Epithelial cell of proximal tubule (primary cell): ENCODE data around the gene PROSER3. TPM values are rescaled to one million over a fixed set of nuclear protein-coding genes. Genes with fewer than 3 reads are reported as not detected.
"Not testable (repeated sequence)": the region's sequence is repeated elsewhere in the genome, so short reads cannot be mapped to it uniquely, and the experiment has no call there.

Experiments used
- DNase-seq: peaks from one replicate; pipeline ENCODE4 v3.0.0-alpha.2; 2011; ENCODE audit warnings: low read depth
- H3K4me3 ChIP-seq: 2 replicates; pipeline ENCODE4 v1.5.1; 2011; ENCODE audit warnings: low read depth, mild to moderate bottlenecking, low read length
- total RNA-seq: library from RNA; depleted of rRNA; stranded (reverse); fragments of >200 nt; gene quantifications from 2 replicates; pipeline ENCODE4 v1.2.3, GENCODE V29; 2015
- TF ChIP-seq, protein P1 (sequence below): conservative IDR thresholded peaks from 2 replicates; pipeline ENCODE4 v1.5.1; 2012; ENCODE audit warnings: low read depth, mild to moderate bottlenecking, low read length

Gene PROSER3
- total RNA-seq, 1 donor from 2014 or later, result 14.7 TPM

DNA sequence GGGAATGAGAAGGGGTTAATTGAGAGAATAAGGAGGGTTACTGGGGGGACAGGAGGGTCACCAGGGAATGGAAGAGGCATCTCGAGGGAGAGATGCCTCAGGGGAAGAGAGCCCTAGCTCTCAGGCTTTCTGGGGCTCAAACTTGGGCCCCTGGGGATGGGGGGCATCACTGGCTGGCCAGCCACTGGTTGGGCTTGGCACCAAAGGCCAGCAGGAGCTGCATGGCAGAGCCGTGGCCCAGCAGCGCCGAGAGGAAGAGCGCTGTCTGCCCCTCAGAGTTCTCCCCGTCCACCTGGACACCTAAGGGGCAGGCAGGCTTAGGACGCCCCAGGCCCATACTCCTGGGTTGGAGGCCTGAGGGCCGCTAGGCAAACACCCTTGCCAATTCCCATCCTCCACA lies 34.9 kb downstream of the PROSER3 start:
- TF ChIP-seq, protein P1, sequence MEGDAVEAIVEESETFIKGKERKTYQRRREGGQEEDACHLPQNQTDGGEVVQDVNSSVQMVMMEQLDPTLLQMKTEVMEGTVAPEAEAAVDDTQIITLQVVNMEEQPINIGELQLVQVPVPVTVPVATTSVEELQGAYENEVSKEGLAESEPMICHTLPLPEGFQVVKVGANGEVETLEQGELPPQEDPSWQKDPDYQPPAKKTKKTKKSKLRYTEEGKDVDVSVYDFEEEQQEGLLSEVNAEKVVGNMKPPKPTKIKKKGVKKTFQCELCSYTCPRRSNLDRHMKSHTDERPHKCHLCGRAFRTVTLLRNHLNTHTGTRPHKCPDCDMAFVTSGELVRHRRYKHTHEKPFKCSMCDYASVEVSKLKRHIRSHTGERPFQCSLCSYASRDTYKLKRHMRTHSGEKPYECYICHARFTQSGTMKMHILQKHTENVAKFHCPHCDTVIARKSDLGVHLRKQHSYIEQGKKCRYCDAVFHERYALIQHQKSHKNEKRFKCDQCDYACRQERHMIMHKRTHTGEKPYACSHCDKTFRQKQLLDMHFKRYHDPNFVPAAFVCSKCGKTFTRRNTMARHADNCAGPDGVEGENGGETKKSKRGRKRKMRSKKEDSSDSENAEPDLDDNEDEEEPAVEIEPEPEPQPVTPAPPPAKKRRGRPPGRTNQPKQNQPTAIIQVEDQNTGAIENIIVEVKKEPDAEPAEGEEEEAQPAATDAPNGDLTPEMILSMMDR, result no peak
- no peak for DNase-seq
- H3K4me3 ChIP-seq, result no peak overlapping the region

DNA sequence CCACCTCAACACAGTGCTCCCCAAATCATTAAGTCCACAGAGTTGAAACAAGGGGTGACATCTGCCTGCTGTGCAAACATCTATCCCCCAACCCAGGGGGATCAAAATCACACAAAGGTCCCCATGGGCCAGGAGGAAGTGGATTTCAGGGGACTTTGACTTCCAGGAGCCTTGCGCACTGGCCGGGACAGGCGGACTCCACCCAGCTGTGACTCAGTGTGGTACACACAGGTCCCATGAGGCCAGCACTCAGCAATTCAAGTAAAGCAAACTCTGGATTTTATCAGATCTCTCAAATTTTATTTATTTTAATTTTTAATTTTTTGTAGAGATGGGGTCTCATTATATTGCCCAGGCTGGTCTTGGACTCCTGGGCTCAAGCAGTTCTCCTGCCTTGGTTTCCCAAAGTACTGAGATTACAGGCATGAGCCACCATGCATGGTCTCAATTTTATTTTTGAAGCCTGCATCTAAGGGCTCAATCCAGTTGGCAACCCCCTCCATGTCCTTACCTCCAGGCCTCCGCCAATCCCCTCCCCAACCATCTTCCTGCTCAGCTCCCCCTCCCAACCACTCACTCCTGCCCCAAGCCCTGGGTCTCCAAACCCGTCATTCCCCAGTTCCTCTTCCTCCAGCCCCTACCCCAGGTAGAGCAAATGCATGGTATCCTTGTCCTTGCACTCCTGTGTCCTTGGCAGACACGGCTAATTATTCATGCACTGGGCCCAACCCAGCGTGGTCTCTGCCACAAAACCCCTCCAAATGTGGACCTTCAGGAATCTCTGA lies 35.6 kb downstream of the PROSER3 start:
- TF ChIP-seq, protein P1, result no peak
- DNase-seq, result no peak
- H3K4me3 ChIP-seq, result no peak overlapping the region

DNA sequence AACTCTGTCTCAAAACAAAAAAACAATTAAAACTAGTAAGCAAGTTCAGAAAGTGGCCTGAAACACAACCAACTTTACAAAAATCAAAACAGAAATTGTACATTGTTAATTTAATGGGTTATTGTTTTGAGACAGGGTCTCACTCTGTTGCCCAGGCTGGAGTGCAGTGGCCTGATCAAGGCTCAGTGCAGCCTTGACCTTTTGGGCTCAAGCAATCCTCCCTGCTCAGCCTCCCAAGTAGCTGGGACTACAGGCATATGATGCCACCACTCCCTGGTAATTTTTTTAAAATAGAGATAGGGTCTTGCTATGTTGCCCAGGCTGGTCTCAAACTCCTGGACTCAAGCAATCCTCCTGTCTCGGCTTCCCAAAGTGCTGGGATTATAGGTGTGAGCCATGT lies 37.6 kb downstream of the PROSER3 start:
- DNase-seq, H3K4me3 ChIP-seq: not testable (repeated sequence)

DNA sequence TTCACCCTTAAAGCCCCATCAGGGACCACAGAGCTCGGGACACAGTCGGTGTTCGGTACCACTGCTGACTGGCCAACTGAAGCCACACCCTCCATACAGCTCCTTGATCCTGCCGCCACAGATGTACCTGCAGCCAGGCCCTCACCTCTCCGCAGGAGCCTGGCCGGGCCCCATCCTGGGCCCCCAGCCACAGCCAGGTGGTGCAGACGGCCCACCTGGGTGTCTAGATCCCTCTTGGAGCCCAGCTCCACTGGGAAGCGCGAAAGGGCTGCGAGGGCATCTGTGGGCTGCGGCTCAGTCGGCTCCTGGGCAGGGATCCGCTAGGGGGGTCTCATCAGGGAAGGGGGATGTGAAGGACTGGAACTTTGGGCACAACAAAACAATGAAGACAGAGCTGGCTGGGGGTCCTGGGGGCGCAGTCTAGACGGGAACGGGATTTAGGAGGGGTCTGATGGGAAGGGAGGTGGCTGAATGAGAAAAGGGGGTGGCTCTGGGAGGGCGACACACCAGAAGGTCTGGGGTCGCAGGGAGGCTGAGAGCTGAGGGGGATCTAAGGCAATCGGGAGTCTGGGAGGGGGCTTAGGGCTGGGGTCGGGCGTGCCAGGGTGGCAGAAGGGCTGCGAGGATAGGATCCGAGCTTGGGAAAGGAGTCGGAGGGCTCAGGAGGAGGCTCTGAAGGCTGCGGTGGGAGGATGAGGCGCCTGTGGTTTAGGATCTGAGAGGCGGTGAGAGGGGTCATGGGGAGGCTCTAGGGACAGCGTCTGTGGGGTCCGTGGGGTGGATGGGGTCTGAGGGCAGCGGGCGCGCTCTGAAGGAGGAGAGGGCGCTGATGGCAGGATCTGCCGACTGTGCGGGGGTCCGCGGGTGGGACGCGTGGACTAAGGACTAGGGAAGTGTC lies 38.9 kb downstream of the PROSER3 start:
- H3K4me3 ChIP-seq, result no peak overlapping the region
- no peak for DNase-seq
- TF ChIP-seq, protein P1, result no peak

DNA sequence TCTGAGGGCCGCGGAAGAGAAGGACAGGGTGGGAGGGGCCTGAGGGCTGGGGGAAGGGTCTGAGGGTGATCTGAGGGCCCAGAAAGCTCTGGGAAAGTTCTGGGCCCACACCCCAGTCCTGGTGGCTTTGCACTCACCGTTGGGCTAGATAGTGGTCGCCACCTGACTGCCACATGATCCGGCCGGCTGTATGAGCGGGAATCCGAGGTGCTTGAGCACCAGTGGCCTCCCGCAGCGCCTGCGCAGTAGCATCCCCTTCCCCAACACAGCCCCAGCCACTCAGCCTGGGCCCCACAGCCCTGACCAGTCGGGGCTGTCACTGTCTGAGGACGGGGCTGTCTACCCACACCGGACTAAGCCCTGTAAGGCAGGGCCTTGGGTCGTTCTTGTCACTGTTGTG lies 39.7 kb downstream of the PROSER3 start:
- H3K4me3 ChIP-seq, result no peak overlapping the region
- no peak for DNase-seq
- TF ChIP-seq, protein P1, result no peak

DNA sequence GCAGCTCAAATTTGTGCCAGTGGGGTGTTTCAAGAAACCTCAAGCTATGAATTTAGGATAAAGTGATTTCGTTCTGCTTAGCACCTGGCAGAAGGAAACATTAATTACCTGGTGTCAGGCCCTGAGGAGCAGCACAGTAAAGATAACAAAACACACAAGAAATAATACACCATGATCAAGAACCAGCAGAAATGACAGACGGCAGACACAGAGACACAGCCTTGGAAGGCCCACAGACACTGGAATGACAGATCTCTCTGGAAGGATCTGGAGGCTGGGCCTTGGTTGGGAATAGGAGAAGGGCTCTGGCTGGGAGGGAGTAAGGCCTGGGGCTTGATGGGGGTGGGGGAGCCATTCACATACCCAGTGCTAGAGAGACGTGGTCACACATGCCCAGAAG lies 43.9 kb downstream of the PROSER3 start:
- DNase-seq, result no peak
- TF ChIP-seq, protein P1, result no peak
- no peak overlapping the region for H3K4me3 ChIP-seq

DNA sequence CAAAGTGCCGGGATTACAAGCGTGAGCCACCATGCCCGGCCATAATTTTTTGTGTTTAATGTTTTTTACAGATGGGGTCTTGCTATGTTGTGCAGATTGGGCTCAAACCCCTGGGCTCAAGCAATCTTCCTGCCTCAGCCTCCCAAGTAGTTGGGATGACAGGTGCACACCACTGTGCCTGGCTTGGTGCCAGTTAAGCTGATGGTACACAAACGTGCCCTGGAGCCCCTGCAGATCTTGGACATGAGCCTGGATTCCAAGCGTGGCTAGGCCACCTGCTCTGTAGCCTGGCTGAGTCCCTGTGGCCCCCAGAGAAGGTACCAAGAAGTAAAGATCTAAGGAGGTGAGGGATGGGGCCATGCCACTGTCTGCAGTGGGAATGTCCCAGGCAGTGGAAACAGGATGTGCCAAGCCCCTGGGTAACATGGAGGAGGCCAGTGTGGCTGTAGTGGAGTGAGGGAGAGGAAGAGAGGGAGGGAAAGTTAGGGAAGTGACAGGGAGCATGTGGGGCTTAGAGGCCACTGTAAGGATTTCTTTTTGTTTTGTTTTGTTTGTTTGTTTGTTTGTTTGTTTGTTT lies 47.6 kb downstream of the PROSER3 start:
- TF ChIP-seq, protein P1, result no peak
- H3K4me3 ChIP-seq, result no peak overlapping the region
- no peak for DNase-seq
